ENCODE measurements around the gene ALOXE3.
A peak's percentile ranks its signal among the peaks of the same experiment; 100 is the strongest.

GRCh38 chr17:8125154-8125946 lies 7.0 kb upstream of the ALOXE3 start:
- TF ChIP-seq E2F6 (IDR thresholded peaks at IDR 0.05; ENCODE audit: borderline replicate concordance, low read depth) (peak; percentile 44; the same call in 1 of the 2 replicates), RAD21 (conservative IDR thresholded peaks at IDR 0.05 in 1 of 2, IDR thresholded peaks at IDR 0.05 in 1 of 2) (0 out of 5 replicates have a peak, but pooled peaks of 1 of the 2 experiments have one; percentile 5), JUNB (IDR thresholded peaks at IDR 0.05) (no peak)

Measured in A549 (cell line).